H1 (cell line): ENCODE data around the gene LRP3. TPM values are rescaled to one million over a fixed set of nuclear protein-coding genes. Genes with fewer than 3 reads are reported as not detected.

Experiments
- YY1 ChIP-seq: IDR thresholded peaks from 2 replicates; pipeline ENCODE4 v1.6.1; 2011; ENCODE audit warnings: low read depth, mild to moderate bottlenecking, low read length
- polyA plus RNA-seq, 7 experiments: library from polyadenylated mRNA; depleted of rRNA in 3 of 7; stranded (reverse) in 5 of 7; unstranded in 2 of 7; fragments of >200 nt in 5 of 7; fragments of 200-250 nt in 2 of 7; gene quantifications; 1 replicate in 5 of 7; 2 replicates in 1 of 7; 4 replicates in 1 of 7; pipeline versions ENCODE4 v1.2.1 to v1.2.3, GENCODE V29; 2011 to 2013; ENCODE audit warnings: missing spikeins in 2 of 7, mixed read lengths in 2 of 7
- total RNA-seq: library from RNA; stranded (reverse); fragmentation: NEBNext Ultra II Directional; extraction: Animal tissue kit (Norgen Biotek cat#: 25700); gene quantifications from 2 replicates; pipeline ENCODE4 v1.2.1, GENCODE V29; 2021
- TF ChIP-seq, protein P1 (sequence below): fragments of 300-600 bp; sonication (generic); IDR thresholded peaks from 2 replicates; pipeline ENCODE4 v1.7.1; 2012; ENCODE audit warnings: low read length, moderate library complexity, mild to moderate bottlenecking, inconsistent platforms; ENCODE audit not compliant: insufficient replicate concordance

LRP3 gene
- total and polyA plus RNA-seq, 2 of the 8 experiments (the other 6 are each of a cell fraction or from before 2014, with no cell fraction given), result 30.3 to 33.7 TPM

DNA sequence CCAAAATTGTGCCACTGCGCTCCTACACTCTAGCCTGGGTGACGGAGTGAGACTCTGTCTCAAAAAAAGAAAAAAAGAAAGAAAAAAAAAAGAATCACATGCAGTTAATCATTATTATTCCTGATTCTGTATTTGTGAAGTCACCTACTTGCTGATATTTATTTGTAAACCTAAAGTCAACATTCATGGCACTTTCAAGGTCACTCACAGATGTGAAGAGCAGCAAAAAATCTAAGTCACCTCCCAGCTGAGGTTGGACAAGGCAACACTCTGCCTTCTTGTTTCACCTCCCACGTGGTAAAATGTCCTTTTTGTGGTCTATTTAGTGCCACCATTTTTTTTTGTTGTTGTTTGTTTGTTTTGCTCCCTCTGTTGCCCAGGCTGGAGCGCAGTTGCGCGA is 35.8 kb upstream of the LRP3 start (continued):
- TF ChIP-seq, protein P1, sequence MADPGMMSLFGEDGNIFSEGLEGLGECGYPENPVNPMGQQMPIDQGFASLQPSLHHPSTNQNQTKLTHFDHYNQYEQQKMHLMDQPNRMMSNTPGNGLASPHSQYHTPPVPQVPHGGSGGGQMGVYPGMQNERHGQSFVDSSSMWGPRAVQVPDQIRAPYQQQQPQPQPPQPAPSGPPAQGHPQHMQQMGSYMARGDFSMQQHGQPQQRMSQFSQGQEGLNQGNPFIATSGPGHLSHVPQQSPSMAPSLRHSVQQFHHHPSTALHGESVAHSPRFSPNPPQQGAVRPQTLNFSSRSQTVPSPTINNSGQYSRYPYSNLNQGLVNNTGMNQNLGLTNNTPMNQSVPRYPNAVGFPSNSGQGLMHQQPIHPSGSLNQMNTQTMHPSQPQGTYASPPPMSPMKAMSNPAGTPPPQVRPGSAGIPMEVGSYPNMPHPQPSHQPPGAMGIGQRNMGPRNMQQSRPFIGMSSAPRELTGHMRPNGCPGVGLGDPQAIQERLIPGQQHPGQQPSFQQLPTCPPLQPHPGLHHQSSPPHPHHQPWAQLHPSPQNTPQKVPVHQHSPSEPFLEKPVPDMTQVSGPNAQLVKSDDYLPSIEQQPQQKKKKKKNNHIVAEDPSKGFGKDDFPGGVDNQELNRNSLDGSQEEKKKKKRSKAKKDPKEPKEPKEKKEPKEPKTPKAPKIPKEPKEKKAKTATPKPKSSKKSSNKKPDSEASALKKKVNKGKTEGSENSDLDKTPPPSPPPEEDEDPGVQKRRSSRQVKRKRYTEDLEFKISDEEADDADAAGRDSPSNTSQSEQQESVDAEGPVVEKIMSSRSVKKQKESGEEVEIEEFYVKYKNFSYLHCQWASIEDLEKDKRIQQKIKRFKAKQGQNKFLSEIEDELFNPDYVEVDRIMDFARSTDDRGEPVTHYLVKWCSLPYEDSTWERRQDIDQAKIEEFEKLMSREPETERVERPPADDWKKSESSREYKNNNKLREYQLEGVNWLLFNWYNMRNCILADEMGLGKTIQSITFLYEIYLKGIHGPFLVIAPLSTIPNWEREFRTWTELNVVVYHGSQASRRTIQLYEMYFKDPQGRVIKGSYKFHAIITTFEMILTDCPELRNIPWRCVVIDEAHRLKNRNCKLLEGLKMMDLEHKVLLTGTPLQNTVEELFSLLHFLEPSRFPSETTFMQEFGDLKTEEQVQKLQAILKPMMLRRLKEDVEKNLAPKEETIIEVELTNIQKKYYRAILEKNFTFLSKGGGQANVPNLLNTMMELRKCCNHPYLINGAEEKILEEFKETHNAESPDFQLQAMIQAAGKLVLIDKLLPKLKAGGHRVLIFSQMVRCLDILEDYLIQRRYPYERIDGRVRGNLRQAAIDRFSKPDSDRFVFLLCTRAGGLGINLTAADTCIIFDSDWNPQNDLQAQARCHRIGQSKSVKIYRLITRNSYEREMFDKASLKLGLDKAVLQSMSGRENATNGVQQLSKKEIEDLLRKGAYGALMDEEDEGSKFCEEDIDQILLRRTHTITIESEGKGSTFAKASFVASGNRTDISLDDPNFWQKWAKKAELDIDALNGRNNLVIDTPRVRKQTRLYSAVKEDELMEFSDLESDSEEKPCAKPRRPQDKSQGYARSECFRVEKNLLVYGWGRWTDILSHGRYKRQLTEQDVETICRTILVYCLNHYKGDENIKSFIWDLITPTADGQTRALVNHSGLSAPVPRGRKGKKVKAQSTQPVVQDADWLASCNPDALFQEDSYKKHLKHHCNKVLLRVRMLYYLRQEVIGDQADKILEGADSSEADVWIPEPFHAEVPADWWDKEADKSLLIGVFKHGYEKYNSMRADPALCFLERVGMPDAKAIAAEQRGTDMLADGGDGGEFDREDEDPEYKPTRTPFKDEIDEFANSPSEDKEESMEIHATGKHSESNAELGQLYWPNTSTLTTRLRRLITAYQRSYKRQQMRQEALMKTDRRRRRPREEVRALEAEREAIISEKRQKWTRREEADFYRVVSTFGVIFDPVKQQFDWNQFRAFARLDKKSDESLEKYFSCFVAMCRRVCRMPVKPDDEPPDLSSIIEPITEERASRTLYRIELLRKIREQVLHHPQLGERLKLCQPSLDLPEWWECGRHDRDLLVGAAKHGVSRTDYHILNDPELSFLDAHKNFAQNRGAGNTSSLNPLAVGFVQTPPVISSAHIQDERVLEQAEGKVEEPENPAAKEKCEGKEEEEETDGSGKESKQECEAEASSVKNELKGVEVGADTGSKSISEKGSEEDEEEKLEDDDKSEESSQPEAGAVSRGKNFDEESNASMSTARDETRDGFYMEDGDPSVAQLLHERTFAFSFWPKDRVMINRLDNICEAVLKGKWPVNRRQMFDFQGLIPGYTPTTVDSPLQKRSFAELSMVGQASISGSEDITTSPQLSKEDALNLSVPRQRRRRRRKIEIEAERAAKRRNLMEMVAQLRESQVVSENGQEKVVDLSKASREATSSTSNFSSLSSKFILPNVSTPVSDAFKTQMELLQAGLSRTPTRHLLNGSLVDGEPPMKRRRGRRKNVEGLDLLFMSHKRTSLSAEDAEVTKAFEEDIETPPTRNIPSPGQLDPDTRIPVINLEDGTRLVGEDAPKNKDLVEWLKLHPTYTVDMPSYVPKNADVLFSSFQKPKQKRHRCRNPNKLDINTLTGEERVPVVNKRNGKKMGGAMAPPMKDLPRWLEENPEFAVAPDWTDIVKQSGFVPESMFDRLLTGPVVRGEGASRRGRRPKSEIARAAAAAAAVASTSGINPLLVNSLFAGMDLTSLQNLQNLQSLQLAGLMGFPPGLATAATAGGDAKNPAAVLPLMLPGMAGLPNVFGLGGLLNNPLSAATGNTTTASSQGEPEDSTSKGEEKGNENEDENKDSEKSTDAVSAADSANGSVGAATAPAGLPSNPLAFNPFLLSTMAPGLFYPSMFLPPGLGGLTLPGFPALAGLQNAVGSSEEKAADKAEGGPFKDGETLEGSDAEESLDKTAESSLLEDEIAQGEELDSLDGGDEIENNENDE, result no peak
- TF ChIP-seq YY1, result no peak
